ENCODE results near the gene PHETA1.
A peak's percentile ranks its signal among the peaks of the same experiment; 100 is the strongest.

PHETA1 gene

DNA sequence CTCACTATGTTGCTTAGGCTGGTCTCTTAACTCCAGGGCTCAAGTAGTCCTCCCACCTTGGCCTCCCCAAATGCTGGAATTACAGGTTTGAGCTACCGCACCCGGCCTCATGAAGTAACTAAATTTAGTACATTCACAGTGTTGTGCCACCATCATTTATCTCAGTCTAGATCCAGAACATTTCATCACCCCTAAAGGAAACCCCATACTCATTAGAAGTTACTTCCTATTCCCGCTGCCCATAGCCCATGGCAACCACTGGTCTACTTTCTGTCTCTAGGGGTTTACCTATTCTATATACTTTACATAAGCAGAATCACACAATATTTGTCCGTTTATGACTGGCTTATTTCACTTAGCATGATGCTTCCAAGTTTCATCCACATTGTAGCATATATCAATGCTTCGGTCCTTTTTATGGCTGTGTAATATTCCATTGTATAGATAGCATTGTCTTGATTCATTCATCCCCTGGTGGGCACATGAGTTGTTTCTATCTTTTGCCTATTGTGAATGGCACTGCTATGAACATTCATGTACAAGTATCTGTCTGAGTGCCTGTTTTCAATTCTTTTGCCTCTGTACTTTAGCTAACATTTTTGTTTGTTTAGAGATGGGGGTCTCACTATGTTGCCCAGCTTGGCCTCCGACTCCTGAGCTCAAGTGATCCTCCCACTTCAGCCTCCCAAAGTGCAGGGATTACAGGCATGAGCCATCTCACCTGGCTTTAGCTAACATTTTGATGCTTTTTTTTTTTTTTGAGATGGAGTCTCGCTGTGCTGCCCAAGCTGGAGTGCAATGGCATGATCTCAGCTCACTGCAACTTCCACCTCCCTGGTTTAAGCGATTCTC, 26.7 kb upstream of the PHETA1 start:
- H3K9me2 ChIP-seq (replicated peaks; ENCODE audit: low read depth, low read length): no peaks in the 10 kb centered on the region
- no peaks in the 10 kb centered on the region for H3K79me2 ChIP-seq (ENCODE audit: insufficient read depth, low read length)
- TF ChIP-seq, protein P1, sequence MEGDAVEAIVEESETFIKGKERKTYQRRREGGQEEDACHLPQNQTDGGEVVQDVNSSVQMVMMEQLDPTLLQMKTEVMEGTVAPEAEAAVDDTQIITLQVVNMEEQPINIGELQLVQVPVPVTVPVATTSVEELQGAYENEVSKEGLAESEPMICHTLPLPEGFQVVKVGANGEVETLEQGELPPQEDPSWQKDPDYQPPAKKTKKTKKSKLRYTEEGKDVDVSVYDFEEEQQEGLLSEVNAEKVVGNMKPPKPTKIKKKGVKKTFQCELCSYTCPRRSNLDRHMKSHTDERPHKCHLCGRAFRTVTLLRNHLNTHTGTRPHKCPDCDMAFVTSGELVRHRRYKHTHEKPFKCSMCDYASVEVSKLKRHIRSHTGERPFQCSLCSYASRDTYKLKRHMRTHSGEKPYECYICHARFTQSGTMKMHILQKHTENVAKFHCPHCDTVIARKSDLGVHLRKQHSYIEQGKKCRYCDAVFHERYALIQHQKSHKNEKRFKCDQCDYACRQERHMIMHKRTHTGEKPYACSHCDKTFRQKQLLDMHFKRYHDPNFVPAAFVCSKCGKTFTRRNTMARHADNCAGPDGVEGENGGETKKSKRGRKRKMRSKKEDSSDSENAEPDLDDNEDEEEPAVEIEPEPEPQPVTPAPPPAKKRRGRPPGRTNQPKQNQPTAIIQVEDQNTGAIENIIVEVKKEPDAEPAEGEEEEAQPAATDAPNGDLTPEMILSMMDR (conservative IDR thresholded peaks at IDR 0.05; ENCODE audit: low read length): no peak
- TF ChIP-seq EZH2phosphoT487 (IDR thresholded peaks at IDR 0.05; ENCODE audit: borderline replicate concordance): no peak
- H3K36me3 ChIP-seq (ENCODE audit: insufficient read depth, low read length): no peaks in the 10 kb centered on the region
- no peaks in the 10 kb centered on the region for H3K9me3 ChIP-seq (ENCODE audit: insufficient read depth, low read depth, low read length)
- H3K4me2 ChIP-seq (ENCODE audit: low read depth, low read length, poor library complexity, severe bottlenecking): no peak overlapping the region
- H3K27me3 ChIP-seq (ENCODE audit: insufficient read depth, low read length, poor library complexity, severe bottlenecking): no peaks in the 10 kb centered on the region
- peaks cover 6% of the 10 kb centered on the region for H3K4me1 ChIP-seq (ENCODE audit: insufficient read depth, low read length, poor library complexity, severe bottlenecking)
- H2AFZ ChIP-seq (ENCODE audit: low read length): no peak overlapping the region
- H3K4me3 ChIP-seq (ENCODE audit: low read length, poor library complexity, severe bottlenecking): no peak overlapping the region
- H4K20me1 ChIP-seq (ENCODE audit: insufficient read depth, low read length, poor library complexity, severe bottlenecking): no peaks in the 10 kb centered on the region
- H3K9ac ChIP-seq (ENCODE audit: low read depth, low read length, poor library complexity, severe bottlenecking): no peak overlapping the region
- no peaks in the 10 kb centered on the region for H3F3A ChIP-seq (ENCODE audit: low read depth)

DNA sequence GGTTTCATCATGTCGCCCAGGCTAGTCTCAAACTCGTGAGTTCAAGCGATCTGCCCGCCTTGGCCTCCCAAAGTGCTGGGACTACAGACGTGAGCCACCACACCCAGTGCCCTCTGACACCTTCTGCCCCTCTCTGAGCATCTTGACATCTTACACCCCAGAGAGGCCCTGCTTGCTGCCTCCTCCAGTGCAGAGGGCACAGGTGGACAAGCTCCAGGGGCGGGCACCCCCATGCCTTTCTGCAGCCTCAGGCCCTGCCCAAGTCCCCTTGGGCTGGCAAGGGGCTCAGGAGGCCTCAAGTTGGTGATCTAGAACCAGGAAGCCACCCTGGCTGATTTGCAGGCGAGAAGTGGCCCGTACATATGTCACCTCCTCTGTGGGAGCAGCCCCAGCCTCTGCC, 25.6 kb upstream of the PHETA1 start:
- Histone ChIP-seq H3K27me3 (ENCODE audit: insufficient read depth, low read length, poor library complexity, severe bottlenecking) (no peaks in the 10 kb centered on the region), H4K20me1 (ENCODE audit: insufficient read depth, low read length, poor library complexity, severe bottlenecking) (no peaks in the 10 kb centered on the region), H3K36me3 (ENCODE audit: insufficient read depth, low read length) (no peaks in the 10 kb centered on the region), H3K9me3 (ENCODE audit: insufficient read depth, low read depth, low read length) (no peaks in the 10 kb centered on the region), H2AFZ (ENCODE audit: low read length) (no peak overlapping the region), H3K79me2 (ENCODE audit: insufficient read depth, low read length) (no peaks in the 10 kb centered on the region), H3K4me2 (ENCODE audit: low read depth, low read length, poor library complexity, severe bottlenecking) (peak overlapping the region; percentile 20), H3K9ac (ENCODE audit: low read depth, low read length, poor library complexity, severe bottlenecking) (no peak overlapping the region), H3K4me3 (ENCODE audit: low read length, poor library complexity, severe bottlenecking) (no peak overlapping the region), H3K9me2 (replicated peaks; ENCODE audit: low read depth, low read length) (no peaks in the 10 kb centered on the region), H3K4me1 (ENCODE audit: insufficient read depth, low read length, poor library complexity, severe bottlenecking) (peaks cover 6% of the 10 kb centered on the region), H3F3A (ENCODE audit: low read depth) (no peaks in the 10 kb centered on the region)
- TF ChIP-seq EZH2phosphoT487 (IDR thresholded peaks at IDR 0.05; ENCODE audit: borderline replicate concordance): no peak
- TF ChIP-seq, protein P1 (conservative IDR thresholded peaks at IDR 0.05; ENCODE audit: low read length): no peak

- Histone ChIP-seq H3K4me2 (ENCODE audit: low read depth, low read length, poor library complexity, severe bottlenecking) (peak overlapping the region; percentile 20), H2AFZ (ENCODE audit: low read length) (no peak overlapping the region)
Measured at GRCh38 chr12:111393700-111394300, 24.9 kb upstream of the PHETA1 start.

More at GRCh38 chr12:111393700-111394300, 24.9 kb upstream of the PHETA1 start:
- Histone ChIP-seq H3K4me1 (ENCODE audit: insufficient read depth, low read length, poor library complexity, severe bottlenecking) (no peaks in the 10 kb centered on the region), H3K9ac (ENCODE audit: low read depth, low read length, poor library complexity, severe bottlenecking) (no peak overlapping the region), H3K27me3 (ENCODE audit: insufficient read depth, low read length, poor library complexity, severe bottlenecking) (no peaks in the 10 kb centered on the region), H3K9me3 (ENCODE audit: insufficient read depth, low read depth, low read length) (no peaks in the 10 kb centered on the region), H3K79me2 (ENCODE audit: insufficient read depth, low read length) (no peaks in the 10 kb centered on the region), H4K20me1 (ENCODE audit: insufficient read depth, low read length, poor library complexity, severe bottlenecking) (no peaks in the 10 kb centered on the region), H3K9me2 (replicated peaks; ENCODE audit: low read depth, low read length) (no peaks in the 10 kb centered on the region), H3K36me3 (ENCODE audit: insufficient read depth, low read length) (no peaks in the 10 kb centered on the region), H3F3A (ENCODE audit: low read depth) (no peaks in the 10 kb centered on the region), H3K4me3 (ENCODE audit: low read length, poor library complexity, severe bottlenecking) (no peak overlapping the region)
- TF ChIP-seq, protein P1 (conservative IDR thresholded peaks at IDR 0.05; ENCODE audit: low read length): no peak
- no peak for TF ChIP-seq EZH2phosphoT487 (IDR thresholded peaks at IDR 0.05; ENCODE audit: borderline replicate concordance)

Measured in Loucy (cell line).